ENCODE measurements around the gene BSG.
"Not testable (repeated sequence)": the region's sequence is repeated elsewhere in the genome, so short reads cannot be mapped to it uniquely, and the experiment has no call there.

GRCh38 chr19:629515-629914 is 57.1 kb downstream of the BSG start:
- TF ChIP-seq NFE2L1 (tag; IDR thresholded peaks at IDR 0.05; ENCODE audit: borderline replicate concordance, low read depth); ZNF354B (CRISPR knock-in tag; IDR thresholded peaks at IDR 0.05); MXI1 (IDR thresholded peaks at IDR 0.05; ENCODE audit: low read depth, low read length); NR3C1 (CRISPR knock-in tag; IDR thresholded peaks at IDR 0.05); U2AF1 (optimal IDR thresholded peaks at IDR 0.05; ENCODE audit: low read depth, low read length); CTCF (IDR thresholded peaks at IDR 0.05 in 2 of 3, conservative IDR thresholded peaks at IDR 0.05 in 1 of 3; ENCODE audit: insufficient read depth in 2 of 3, low read depth in 1 of 3, low read length in 3 of 3); ZFX (CRISPR knock-in tag; IDR thresholded peaks at IDR 0.05); EHMT2 (IDR thresholded peaks at IDR 0.05); FOXM1 (IDR thresholded peaks at IDR 0.05; ENCODE audit: low read depth); FOXM1 (CRISPR knock-in tag; IDR thresholded peaks at IDR 0.05; ENCODE audit: low read depth): not testable (repeated sequence)
